ENCODE measurements around the gene USP2.

DNA sequence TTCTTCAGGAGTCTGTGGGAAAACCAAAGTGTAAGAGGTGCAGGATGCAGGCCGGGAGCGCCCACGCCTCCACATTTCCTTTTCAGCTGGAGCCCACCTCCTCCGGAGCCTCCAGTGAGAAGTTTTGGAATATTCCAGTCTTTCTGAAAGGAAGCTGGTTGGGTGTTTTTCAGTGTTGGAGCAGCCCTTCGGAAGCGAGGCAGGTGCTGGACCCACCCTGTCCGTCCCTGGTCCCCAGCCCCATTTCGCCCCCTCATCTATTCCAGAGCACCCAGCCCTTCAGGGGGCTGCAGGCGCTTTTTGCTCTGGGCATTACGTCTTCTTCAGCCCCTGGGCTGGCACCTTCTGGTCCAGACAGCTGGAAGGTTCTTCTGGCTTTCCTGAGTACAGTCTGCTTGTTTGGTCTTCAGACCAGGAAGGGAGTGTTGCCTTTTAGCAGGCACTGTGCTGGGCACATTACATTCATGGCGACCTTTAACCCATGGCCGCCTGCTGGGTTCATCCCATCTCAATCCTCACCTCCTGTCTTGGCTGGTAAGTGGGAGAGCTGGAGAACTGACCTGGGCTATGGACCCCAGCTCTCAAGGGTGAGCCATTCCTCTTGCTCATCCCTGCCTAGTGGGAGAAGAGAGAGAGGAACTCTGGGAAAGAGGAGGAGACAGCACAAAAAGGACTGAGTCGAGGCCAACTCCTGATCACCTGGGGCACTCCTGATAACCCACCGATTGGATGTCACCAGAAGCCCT is 42.2 kb upstream of the USP2 start:
- TF ChIP-seq, protein P1, sequence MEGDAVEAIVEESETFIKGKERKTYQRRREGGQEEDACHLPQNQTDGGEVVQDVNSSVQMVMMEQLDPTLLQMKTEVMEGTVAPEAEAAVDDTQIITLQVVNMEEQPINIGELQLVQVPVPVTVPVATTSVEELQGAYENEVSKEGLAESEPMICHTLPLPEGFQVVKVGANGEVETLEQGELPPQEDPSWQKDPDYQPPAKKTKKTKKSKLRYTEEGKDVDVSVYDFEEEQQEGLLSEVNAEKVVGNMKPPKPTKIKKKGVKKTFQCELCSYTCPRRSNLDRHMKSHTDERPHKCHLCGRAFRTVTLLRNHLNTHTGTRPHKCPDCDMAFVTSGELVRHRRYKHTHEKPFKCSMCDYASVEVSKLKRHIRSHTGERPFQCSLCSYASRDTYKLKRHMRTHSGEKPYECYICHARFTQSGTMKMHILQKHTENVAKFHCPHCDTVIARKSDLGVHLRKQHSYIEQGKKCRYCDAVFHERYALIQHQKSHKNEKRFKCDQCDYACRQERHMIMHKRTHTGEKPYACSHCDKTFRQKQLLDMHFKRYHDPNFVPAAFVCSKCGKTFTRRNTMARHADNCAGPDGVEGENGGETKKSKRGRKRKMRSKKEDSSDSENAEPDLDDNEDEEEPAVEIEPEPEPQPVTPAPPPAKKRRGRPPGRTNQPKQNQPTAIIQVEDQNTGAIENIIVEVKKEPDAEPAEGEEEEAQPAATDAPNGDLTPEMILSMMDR (IDR thresholded peaks at IDR 0.05), result no peak
- TF ChIP-seq POLR2A (IDR thresholded peaks at IDR 0.05), result no peak
